Transverse colon (tissue), 4 donors: Measurements from ENCODE around the gene KRT7.

ENCODE experiments used
- POLR2A ChIP-seq: fragments of 450-650 bp; IDR thresholded peaks from one replicate; pipeline ENCODE4 v1.6.1; 2016; ENCODE audit warnings: antibody characterized with exemption, mild to moderate bottlenecking, moderate library complexity
- POLR2AphosphoS5 ChIP-seq, 3 donors: sonication (generic); formaldehyde crosslinking; IDR thresholded peaks; one replicate each; pipeline ENCODE4 v1.6.1; 2016; ENCODE audit warnings: antibody characterized with exemption in 3 of 3
- TF ChIP-seq, protein P1 (sequence below), 5 experiments: fragments of 200-600 bp in 3 of 5; fragments of 450-650 bp in 2 of 5; sonication (generic) in 3 of 5; IDR thresholded peaks; 1 replicate in 2 of 5; 2 replicates in 3 of 5; pipeline ENCODE4 v1.5.1; 2016 to 2017; ENCODE audit warnings: antibody characterized with exemption in 5 of 5, inconsistent platforms in 3 of 5, mild to moderate bottlenecking in 2 of 5, moderate library complexity in 1 of 5

- TF ChIP-seq, protein P1, sequence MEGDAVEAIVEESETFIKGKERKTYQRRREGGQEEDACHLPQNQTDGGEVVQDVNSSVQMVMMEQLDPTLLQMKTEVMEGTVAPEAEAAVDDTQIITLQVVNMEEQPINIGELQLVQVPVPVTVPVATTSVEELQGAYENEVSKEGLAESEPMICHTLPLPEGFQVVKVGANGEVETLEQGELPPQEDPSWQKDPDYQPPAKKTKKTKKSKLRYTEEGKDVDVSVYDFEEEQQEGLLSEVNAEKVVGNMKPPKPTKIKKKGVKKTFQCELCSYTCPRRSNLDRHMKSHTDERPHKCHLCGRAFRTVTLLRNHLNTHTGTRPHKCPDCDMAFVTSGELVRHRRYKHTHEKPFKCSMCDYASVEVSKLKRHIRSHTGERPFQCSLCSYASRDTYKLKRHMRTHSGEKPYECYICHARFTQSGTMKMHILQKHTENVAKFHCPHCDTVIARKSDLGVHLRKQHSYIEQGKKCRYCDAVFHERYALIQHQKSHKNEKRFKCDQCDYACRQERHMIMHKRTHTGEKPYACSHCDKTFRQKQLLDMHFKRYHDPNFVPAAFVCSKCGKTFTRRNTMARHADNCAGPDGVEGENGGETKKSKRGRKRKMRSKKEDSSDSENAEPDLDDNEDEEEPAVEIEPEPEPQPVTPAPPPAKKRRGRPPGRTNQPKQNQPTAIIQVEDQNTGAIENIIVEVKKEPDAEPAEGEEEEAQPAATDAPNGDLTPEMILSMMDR (IDR thresholded peaks at IDR 0.05): no peak
- no peak for TF ChIP-seq POLR2A
- no peak for TF ChIP-seq POLR2AphosphoS5 (IDR thresholded peaks at IDR 0.05)
These were observed 3.2 kb upstream of the KRT7 start for GRCh38 chr12:52229836-52230343.
